Measurements from ENCODE around the gene CCIN.
A peak's percentile ranks its signal among the peaks of the same experiment; 100 is the strongest.
"Not testable (repeated sequence)": the region's sequence is repeated elsewhere in the genome, so short reads cannot be mapped to it uniquely, and the experiment has no call there.

The CCIN gene

DNA sequence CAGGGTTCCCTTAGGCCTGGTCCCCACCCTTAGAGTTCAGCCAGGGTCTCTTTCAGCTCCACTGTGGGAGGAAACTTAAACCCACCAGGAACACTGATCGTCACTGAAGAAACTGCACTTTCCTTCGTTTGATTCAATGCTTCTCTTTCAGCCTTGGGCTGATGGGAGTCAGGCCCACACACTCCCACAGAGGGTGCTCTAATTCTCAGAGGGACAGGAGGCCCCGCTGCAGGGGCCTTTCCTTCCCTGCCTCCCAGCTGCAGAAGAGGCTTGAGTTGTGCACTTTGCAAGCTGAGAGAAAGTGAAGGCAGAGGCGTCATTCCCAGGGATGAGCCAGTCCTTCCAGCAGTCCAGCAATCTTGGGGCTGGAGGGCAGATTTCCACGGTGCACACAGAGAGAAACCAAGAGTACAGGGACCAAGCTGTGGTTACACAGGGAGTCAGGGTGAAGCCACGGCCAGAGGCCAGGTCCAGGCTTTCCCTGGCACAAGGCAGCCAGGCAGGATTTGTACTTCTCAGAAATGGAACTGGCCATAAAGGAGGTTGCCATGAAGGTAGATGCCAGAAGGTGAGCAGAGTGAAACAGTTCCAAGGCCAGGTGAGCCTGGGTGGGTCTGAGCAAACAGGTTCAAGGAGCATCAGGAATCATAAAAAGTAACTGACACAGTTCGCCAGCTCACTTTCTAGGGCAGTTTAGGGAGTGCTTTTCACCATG is 43.0 kb upstream of the CCIN start:
- H3K27ac ChIP-seq (ENCODE audit: insufficient read depth in 1 of 2, low read depth in 1 of 2, low read length in 2 of 2, poor library complexity in 1 of 2, severe bottlenecking in 2 of 2), result no peak overlapping the region
- DNase-seq, result no peak
- POLR2A ChIA-PET, result no interaction called here

GRCh38 chr9:36127652-36128244 is 41.4 kb upstream of the CCIN start:
- Histone ChIP-seq H3K27ac (ENCODE audit: insufficient read depth in 1 of 2, low read depth in 1 of 2, low read length in 2 of 2, poor library complexity in 1 of 2, severe bottlenecking in 2 of 2) (no peak overlapping the region), H3K4me3 (ENCODE audit: control insufficient read depth in 1 of 7, extremely low read depth in 1 of 7, insufficient read depth in 4 of 7, low read depth in 2 of 7, low read length in 6 of 7) (no peak overlapping the region), H3K4me1 (ENCODE audit: control extremely low read depth in 1 of 4, control insufficient read depth in 4 of 4, insufficient read depth in 4 of 4, low read length in 3 of 4) (peaks cover 0 to 20% (median 11%) of the 10 kb centered on the region in 4 experiments), H3K36me3 (ENCODE audit: control insufficient read depth in 4 of 4, insufficient read depth in 4 of 4, low read length in 3 of 4) (peaks cover 0 to 2% (median 0%) of the 10 kb centered on the region in 4 experiments), H3K9me3 (ENCODE audit: control extremely low read depth in 1 of 5, control insufficient read depth in 4 of 5, insufficient read depth in 2 of 5, low read depth in 1 of 5, low read length in 4 of 5) (no peaks in the 10 kb centered on the region), H3K27me3 (replicated peaks in 2 of 5; ENCODE audit: control insufficient read depth in 4 of 5, insufficient read depth in 5 of 5, low read length in 4 of 5) (no peaks in the 10 kb centered on the region)
- DNase-seq, result peak in 1 of 3 donors; percentile 38
- ChIA-PET CTCF (interaction anchor here (0.6 to 1.2 kb wide), 3 partner anchors 16 to 42 kb away, joined by 3 read pairs; partner anchors contain the start of gene CCIN), POLR2A (no interaction called here)
- WGBS (ENCODE audit: insufficient coverage), result 29% methylated on average over 4 of the region's 5 CpGs

More for the DNA sequence above, 43.0 kb upstream of the CCIN start:
- H3K27me3 ChIP-seq (replicated peaks in 2 of 5; ENCODE audit: control insufficient read depth in 4 of 5, insufficient read depth in 5 of 5, low read length in 4 of 5), result no peaks in the 10 kb centered on the region
- no peaks in the 10 kb centered on the region for H3K9me3 ChIP-seq (ENCODE audit: control extremely low read depth in 1 of 5, control insufficient read depth in 4 of 5, insufficient read depth in 2 of 5, low read depth in 1 of 5, low read length in 4 of 5)
- CTCF ChIA-PET, result interaction anchor here (1.4 to 3.6 kb wide), 3 partner anchors 10 to 33 kb away, joined by 4 to 34 read pairs (median 5); no protein-coding TSS in a partner anchor
- peaks cover 0 to 20% (median 11%) of the 10 kb centered on the region in 4 experiments for H3K4me1 ChIP-seq (ENCODE audit: control extremely low read depth in 1 of 4, control insufficient read depth in 4 of 4, insufficient read depth in 4 of 4, low read length in 3 of 4)
- H3K4me3 ChIP-seq (ENCODE audit: control insufficient read depth in 1 of 7, extremely low read depth in 1 of 7, insufficient read depth in 4 of 7, low read depth in 2 of 7, low read length in 6 of 7), result no peak overlapping the region
- peaks cover 0 to 5% (median 2%) of the 10 kb centered on the region in 4 experiments for H3K36me3 ChIP-seq (ENCODE audit: control insufficient read depth in 4 of 4, insufficient read depth in 4 of 4, low read length in 3 of 4)
- 51% methylated on average over 7 of the region's 7 CpGs for WGBS (ENCODE audit: insufficient coverage)

- H3K9me3 ChIP-seq (ENCODE audit: control extremely low read depth in 1 of 5, control insufficient read depth in 4 of 5, insufficient read depth in 2 of 5, low read depth in 1 of 5, low read length in 4 of 5), result no peaks in the 10 kb centered on the region
- H3K36me3 ChIP-seq (ENCODE audit: control insufficient read depth in 4 of 4, insufficient read depth in 4 of 4, low read length in 3 of 4), result no peaks in the 10 kb centered on the region
- H3K4me3 ChIP-seq (ENCODE audit: control insufficient read depth in 1 of 7, extremely low read depth in 1 of 7, insufficient read depth in 4 of 7, low read depth in 2 of 7, low read length in 6 of 7), result no peak overlapping the region
- CTCF ChIA-PET, result interaction anchor here (0.7 to 1.2 kb wide), 3 partner anchors 16 to 41 kb away, joined by 3 to 4 read pairs (median 3); partner anchors contain the start of gene CCIN
- no peak overlapping the region for H3K27ac ChIP-seq (ENCODE audit: insufficient read depth in 1 of 2, low read depth in 1 of 2, low read length in 2 of 2, poor library complexity in 1 of 2, severe bottlenecking in 2 of 2)
- H3K4me1 ChIP-seq (ENCODE audit: control extremely low read depth in 1 of 4, control insufficient read depth in 4 of 4, insufficient read depth in 4 of 4, low read length in 3 of 4), result peaks cover 0 to 20% (median 11%) of the 10 kb centered on the region in 4 experiments
- WGBS (ENCODE audit: insufficient coverage), result no CpG with 5 or more reads among the region's 8 CpGs
- no peaks in the 10 kb centered on the region for H3K27me3 ChIP-seq (replicated peaks in 2 of 5; ENCODE audit: control insufficient read depth in 4 of 5, insufficient read depth in 5 of 5, low read length in 4 of 5)
- DNase-seq, result no peak
- POLR2A ChIA-PET, result no interaction called here
Observed at GRCh38 chr9:36128349-36128748, 40.8 kb upstream of the CCIN start.

GRCh38 chr9:36129139-36129538 is 40.0 kb upstream of the CCIN start:
- ChIA-PET POLR2A (no interaction called here), CTCF (interaction anchor here (0.8 to 1.2 kb wide), 4 partner anchors 10 to 38 kb away, joined by 3 to 4 read pairs (median 3); no protein-coding TSS in a partner anchor)

DNA sequence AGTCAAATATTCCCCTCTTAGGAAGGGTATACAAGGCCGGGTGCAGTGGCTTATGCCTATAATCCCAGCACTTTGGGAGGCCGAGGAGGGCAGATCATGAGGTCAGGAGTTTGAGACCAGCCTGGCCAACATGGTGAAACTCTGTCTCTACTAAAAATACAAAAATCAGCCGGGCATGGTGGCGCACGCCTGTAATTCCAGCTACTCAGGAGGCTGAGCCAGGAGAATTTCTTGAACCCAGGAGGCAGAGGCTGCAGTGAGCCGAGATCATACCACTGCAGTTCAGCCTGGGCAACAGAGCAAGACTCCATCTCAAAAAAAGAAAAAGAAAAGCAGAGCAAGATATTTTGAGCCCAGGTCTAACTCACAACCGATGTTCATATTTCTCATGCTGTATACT is 37.5 kb upstream of the CCIN start:
- H3K27ac ChIP-seq (ENCODE audit: insufficient read depth in 1 of 2, low read depth in 1 of 2, low read length in 2 of 2, poor library complexity in 1 of 2, severe bottlenecking in 2 of 2); POLR2A ChIA-PET; H3K9me3 ChIP-seq (ENCODE audit: control extremely low read depth in 1 of 5, control insufficient read depth in 4 of 5, insufficient read depth in 2 of 5, low read depth in 1 of 5, low read length in 4 of 5); H3K4me3 ChIP-seq (ENCODE audit: control insufficient read depth in 1 of 7, extremely low read depth in 1 of 7, insufficient read depth in 4 of 7, low read depth in 2 of 7, low read length in 6 of 7); DNase-seq; H3K36me3 ChIP-seq (ENCODE audit: control insufficient read depth in 4 of 4, insufficient read depth in 4 of 4, low read length in 3 of 4); H3K27me3 ChIP-seq (replicated peaks in 2 of 5; ENCODE audit: control insufficient read depth in 4 of 5, insufficient read depth in 5 of 5, low read length in 4 of 5): not testable (repeated sequence)
- 94% methylated on average over 7 of the region's 7 CpGs for WGBS (ENCODE audit: insufficient coverage)
- CTCF ChIA-PET, result interaction anchor here (1.1 kb wide), 2 partner anchors 22 to 122 kb away, joined by 3 read pairs; no protein-coding TSS in a partner anchor
- peaks cover 0 to 24% (median 19%) of the 10 kb centered on the region in 4 experiments for H3K4me1 ChIP-seq (ENCODE audit: control extremely low read depth in 1 of 4, control insufficient read depth in 4 of 4, insufficient read depth in 4 of 4, low read length in 3 of 4)

More at GRCh38 chr9:36129139-36129538, 40.0 kb upstream of the CCIN start:
- Histone ChIP-seq H3K27me3 (replicated peaks in 2 of 5; ENCODE audit: control insufficient read depth in 4 of 5, insufficient read depth in 5 of 5, low read length in 4 of 5) (no peaks in the 10 kb centered on the region), H3K4me1 (ENCODE audit: control extremely low read depth in 1 of 4, control insufficient read depth in 4 of 4, insufficient read depth in 4 of 4, low read length in 3 of 4) (peaks cover 0 to 20% (median 11%) of the 10 kb centered on the region in 4 experiments), H3K9me3 (ENCODE audit: control extremely low read depth in 1 of 5, control insufficient read depth in 4 of 5, insufficient read depth in 2 of 5, low read depth in 1 of 5, low read length in 4 of 5) (no peaks in the 10 kb centered on the region), H3K27ac (ENCODE audit: insufficient read depth in 1 of 2, low read depth in 1 of 2, low read length in 2 of 2, poor library complexity in 1 of 2, severe bottlenecking in 2 of 2) (no peak overlapping the region), H3K36me3 (ENCODE audit: control insufficient read depth in 4 of 4, insufficient read depth in 4 of 4, low read length in 3 of 4) (no peaks in the 10 kb centered on the region), H3K4me3 (ENCODE audit: control insufficient read depth in 1 of 7, extremely low read depth in 1 of 7, insufficient read depth in 4 of 7, low read depth in 2 of 7, low read length in 6 of 7) (no peak overlapping the region)
- 99% methylated on average over 9 of the region's 12 CpGs for WGBS (ENCODE audit: insufficient coverage)
- DNase-seq, result no peak

DNA sequence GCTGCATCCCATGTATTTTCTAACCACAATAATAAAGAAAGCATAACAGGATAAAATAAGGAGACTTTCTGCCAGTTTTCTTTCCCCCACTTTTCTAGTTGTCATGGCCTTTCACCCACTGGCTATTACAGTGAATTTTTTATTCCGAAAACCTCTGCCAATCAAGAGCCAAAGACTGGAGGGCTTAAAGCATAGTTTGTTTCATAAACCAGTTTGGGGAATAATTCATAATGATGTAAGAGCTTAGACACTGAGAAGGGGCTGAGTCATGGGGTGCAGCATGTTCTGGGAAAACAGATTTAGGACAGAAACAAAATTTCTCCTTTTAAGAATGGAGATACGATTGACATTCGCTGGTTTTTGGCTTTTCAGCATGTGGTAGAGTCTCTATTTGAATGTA is 37.1 kb upstream of the CCIN start:
- no peaks in the 10 kb centered on the region for H3K9me3 ChIP-seq (ENCODE audit: control extremely low read depth in 1 of 5, control insufficient read depth in 4 of 5, insufficient read depth in 2 of 5, low read depth in 1 of 5, low read length in 4 of 5)
- H3K36me3 ChIP-seq (ENCODE audit: control insufficient read depth in 4 of 4, insufficient read depth in 4 of 4, low read length in 3 of 4), result no peaks in the 10 kb centered on the region
- ChIA-PET CTCF (interaction anchor here (1.1 to 1.2 kb wide), 3 partner anchors 19 to 123 kb away, joined by 3 read pairs; no protein-coding TSS in a partner anchor), POLR2A (interaction anchor here (0.5 kb wide), 1 partner anchor 354 kb away, joined by 4 read pairs; no protein-coding TSS in a partner anchor)
- peaks cover 0 to 10% (median 2%) of the 10 kb centered on the region in 5 experiments for H3K27me3 ChIP-seq (replicated peaks in 2 of 5; ENCODE audit: control insufficient read depth in 4 of 5, insufficient read depth in 5 of 5, low read length in 4 of 5)
- DNase-seq, result no peak
- peaks cover 0 to 27% (median 23%) of the 10 kb centered on the region in 4 experiments for H3K4me1 ChIP-seq (ENCODE audit: control extremely low read depth in 1 of 4, control insufficient read depth in 4 of 4, insufficient read depth in 4 of 4, low read length in 3 of 4)
- H3K4me3 ChIP-seq (ENCODE audit: control insufficient read depth in 1 of 7, extremely low read depth in 1 of 7, insufficient read depth in 4 of 7, low read depth in 2 of 7, low read length in 6 of 7), result no peak overlapping the region
- 100% methylated on average over 2 of the region's 3 CpGs for WGBS (ENCODE audit: insufficient coverage)
- no peak overlapping the region for H3K27ac ChIP-seq (ENCODE audit: insufficient read depth in 1 of 2, low read depth in 1 of 2, low read length in 2 of 2, poor library complexity in 1 of 2, severe bottlenecking in 2 of 2)
